Body of pancreas (tissue), 4 donors: ENCODE data around the gene RADX.

Experiments used
- POLR2A ChIP-seq, 3 donors: fragments of 450-650 bp; IDR thresholded peaks; one replicate each; pipeline ENCODE4 v1.6.1; 2016; ENCODE audit warnings: antibody characterized with exemption in 3 of 3, mild to moderate bottlenecking in 2 of 3
- TF ChIP-seq, protein P1 (sequence below), 7 experiments: fragments of 450-650 bp in 4 of 7; fragments of 200-600 bp in 3 of 7; sonication (generic) in 3 of 7; IDR thresholded peaks; one replicate each; pipeline ENCODE4 v1.5.1; 2016 to 2019; ENCODE audit warnings: antibody characterized with exemption in 7 of 7

DNA sequence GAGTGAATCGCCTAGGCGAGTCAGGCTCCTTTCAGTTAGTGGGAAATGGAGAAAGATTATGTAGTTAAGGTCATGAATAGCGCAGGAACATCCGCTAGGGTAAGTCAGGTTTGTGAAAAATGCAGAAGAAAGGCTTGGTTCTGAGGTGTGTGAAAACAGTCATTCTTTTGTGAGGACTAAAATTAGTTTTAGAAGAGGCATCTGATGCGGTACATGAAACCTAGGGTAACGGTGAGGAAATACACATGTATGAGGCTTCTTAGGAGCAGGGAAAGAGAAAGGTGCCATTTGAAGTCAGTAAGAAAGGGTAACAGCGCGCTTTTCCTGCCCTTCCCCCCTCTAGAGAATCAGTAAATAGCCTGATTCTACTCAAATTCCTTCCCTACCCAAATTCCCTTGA is 114.2 kb downstream of the RADX start:
- TF ChIP-seq POLR2A (IDR thresholded peaks at IDR 0.05): no peak
- TF ChIP-seq, protein P1, sequence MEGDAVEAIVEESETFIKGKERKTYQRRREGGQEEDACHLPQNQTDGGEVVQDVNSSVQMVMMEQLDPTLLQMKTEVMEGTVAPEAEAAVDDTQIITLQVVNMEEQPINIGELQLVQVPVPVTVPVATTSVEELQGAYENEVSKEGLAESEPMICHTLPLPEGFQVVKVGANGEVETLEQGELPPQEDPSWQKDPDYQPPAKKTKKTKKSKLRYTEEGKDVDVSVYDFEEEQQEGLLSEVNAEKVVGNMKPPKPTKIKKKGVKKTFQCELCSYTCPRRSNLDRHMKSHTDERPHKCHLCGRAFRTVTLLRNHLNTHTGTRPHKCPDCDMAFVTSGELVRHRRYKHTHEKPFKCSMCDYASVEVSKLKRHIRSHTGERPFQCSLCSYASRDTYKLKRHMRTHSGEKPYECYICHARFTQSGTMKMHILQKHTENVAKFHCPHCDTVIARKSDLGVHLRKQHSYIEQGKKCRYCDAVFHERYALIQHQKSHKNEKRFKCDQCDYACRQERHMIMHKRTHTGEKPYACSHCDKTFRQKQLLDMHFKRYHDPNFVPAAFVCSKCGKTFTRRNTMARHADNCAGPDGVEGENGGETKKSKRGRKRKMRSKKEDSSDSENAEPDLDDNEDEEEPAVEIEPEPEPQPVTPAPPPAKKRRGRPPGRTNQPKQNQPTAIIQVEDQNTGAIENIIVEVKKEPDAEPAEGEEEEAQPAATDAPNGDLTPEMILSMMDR (IDR thresholded peaks at IDR 0.05): peak in 3 of 7 experiments; percentile 9 to 31 (median 28)
